Left renal pelvis (tissue), 4 donors: ENCODE data around the gene EMP1. TPM values are rescaled to one million over a fixed set of nuclear protein-coding genes. Genes with fewer than 3 reads are reported as not detected.

Source experiments
- DNase-seq, 4 donors: peaks; one replicate each; pipeline ENCODE4 v3.0.0-alpha.2; 2013; ENCODE audit warnings: low read depth in 4 of 4, low spot score in 3 of 4
- polyA plus RNA-seq, 4 donors: library from polyadenylated mRNA; unstranded; fragments of 120-200 nt; gene quantifications; one replicate each; pipeline ENCODE4 v1.2.1, GENCODE V29; 2013; ENCODE audit not compliant: insufficient read length in 4 of 4

EMP1 gene
- polyA plus RNA-seq, 4 donors = 81.6 to 612 (median 146) TPM

GRCh38 chr12:13215056-13215455 is 18.5 kb downstream of the EMP1 start:
- DNase-seq = no peak

- DNase-seq = no peak
Observed at GRCh38 chr12:13218641-13219040, 22.1 kb downstream of the EMP1 start.

- no peak for DNase-seq
Observed at GRCh38 chr12:13219320-13219719, 22.8 kb downstream of the EMP1 start.

- no peak for DNase-seq
Observed at GRCh38 chr12:13220838-13221237, 24.3 kb downstream of the EMP1 start.

GRCh38 chr12:13222076-13222475 is 25.6 kb downstream of the EMP1 start:
- DNase-seq = no peak

- DNase-seq = no peak
Observed at GRCh38 chr12:13223179-13223804, 26.8 kb downstream of the EMP1 start.

GRCh38 chr12:13223941-13224340 is 27.4 kb downstream of the EMP1 start:
- DNase-seq = no peak

- no peak for DNase-seq
Observed at GRCh38 chr12:13227191-13227590, 30.7 kb downstream of the EMP1 start.

- DNase-seq = no peak
Observed at GRCh38 chr12:13228579-13228978, 32.1 kb downstream of the EMP1 start.

- DNase-seq = no peak
Observed at GRCh38 chr12:13229504-13229903, 33.0 kb downstream of the EMP1 start.

- no peak for DNase-seq
Observed at GRCh38 chr12:13230500-13230899, 34.0 kb downstream of the EMP1 start.

- no peak for DNase-seq
Observed at GRCh38 chr12:13233830-13234641, 37.5 kb downstream of the EMP1 start.

- no peak for DNase-seq
Observed at GRCh38 chr12:13238204-13238603, 41.7 kb downstream of the EMP1 start.

- no peak for DNase-seq
Observed at GRCh38 chr12:13241833-13242488, 45.4 kb downstream of the EMP1 start.

GRCh38 chr12:13242936-13243335 is 46.4 kb downstream of the EMP1 start:
- DNase-seq = no peak

GRCh38 chr12:13243516-13244070 is 47.1 kb downstream of the EMP1 start:
- no peak for DNase-seq

- DNase-seq = no peak
Observed at GRCh38 chr12:13247596-13247995, 51.1 kb downstream of the EMP1 start.

GRCh38 chr12:13248964-13249363 is 52.4 kb downstream of the EMP1 start:
- no peak for DNase-seq

GRCh38 chr12:13250416-13250815 is 53.9 kb downstream of the EMP1 start:
- DNase-seq = no peak

GRCh38 chr12:13251521-13251920 is 55.0 kb downstream of the EMP1 start:
- no peak for DNase-seq

- no peak for DNase-seq
Observed at GRCh38 chr12:13252024-13252423, 55.5 kb downstream of the EMP1 start.
